Trophoblast cell (in vitro differentiated cells and primary cell): ENCODE results near the gene SLC5A2.
A peak's percentile ranks its signal among the peaks of the same experiment; 100 is the strongest.

Source experiments
- DNase-seq, 2 donors: peaks; one replicate each; pipeline ENCODE4 v3.0.0-alpha.2; 2016
- H2AFZ ChIP-seq: 2 replicates; pipeline ENCODE4 v1.6.1; 2013; ENCODE audit warnings: low read length, moderate library complexity, mild to moderate bottlenecking; ENCODE audit not compliant: insufficient read depth, poor library complexity
- H2AK5ac ChIP-seq: 2 replicates; pipeline ENCODE4 v1.6.1; 2013; ENCODE audit warnings: mild to moderate bottlenecking, low read length
- H2BK120ac ChIP-seq: 2 replicates; pipeline ENCODE4 v1.6.1; 2013; ENCODE audit warnings: low read length, mild to moderate bottlenecking, moderate library complexity; ENCODE audit not compliant: insufficient read depth, poor library complexity
- H2BK12ac ChIP-seq: 2 replicates; pipeline ENCODE4 v1.6.1; 2013; ENCODE audit warnings: mild to moderate bottlenecking, low read length, moderate library complexity
- H2BK5ac ChIP-seq: 2 replicates; pipeline ENCODE4 v1.6.1; 2013; ENCODE audit warnings: low read length, low read depth, moderate library complexity, mild to moderate bottlenecking; ENCODE audit not compliant: poor library complexity
- H3K14ac ChIP-seq: 2 replicates; pipeline ENCODE4 v1.6.1; 2013; ENCODE audit warnings: mild to moderate bottlenecking, low read length
- H3K18ac ChIP-seq: 2 replicates; pipeline ENCODE4 v1.6.1; 2013; ENCODE audit warnings: mild to moderate bottlenecking, low read length
- H3K23ac ChIP-seq: 2 replicates; pipeline ENCODE4 v1.6.1; 2013; ENCODE audit warnings: low read length
- H3K27ac ChIP-seq: 2 replicates; pipeline ENCODE4 v1.5.1; 2013; ENCODE audit warnings: low read depth, mild to moderate bottlenecking, inconsistent platforms, low read length, moderate library complexity
- H3K27me3 ChIP-seq: 2 replicates; pipeline ENCODE4 v1.6.1; 2013; ENCODE audit warnings: inconsistent platforms, mild to moderate bottlenecking, low read length, moderate library complexity; ENCODE audit not compliant: insufficient read depth
- H3K36me3 ChIP-seq, 2 experiments: 1 replicate in 1 of 2; 2 replicates in 1 of 2; pipeline ENCODE4 v1.6.1; 2013; ENCODE audit warnings: low read length in 2 of 2, mild to moderate bottlenecking in 2 of 2, moderate library complexity in 1 of 2; ENCODE audit not compliant: insufficient read depth in 2 of 2, control insufficient read depth in 1 of 2
- H3K4ac ChIP-seq: 2 replicates; pipeline ENCODE4 v1.6.1; 2013; ENCODE audit warnings: low read depth, mild to moderate bottlenecking, low read length, moderate library complexity
- H3K4me1 ChIP-seq, 2 experiments: 1 replicate in 1 of 2; 2 replicates in 1 of 2; pipeline ENCODE4 v1.6.1; 2013; ENCODE audit warnings: low read length in 2 of 2, mild to moderate bottlenecking in 2 of 2, moderate library complexity in 1 of 2; ENCODE audit not compliant: insufficient read depth in 2 of 2, control insufficient read depth in 1 of 2
- H3K4me2 ChIP-seq: 2 replicates; pipeline ENCODE4 v1.6.1; 2013; ENCODE audit warnings: inconsistent platforms, mild to moderate bottlenecking, low read length, moderate library complexity
- H3K4me3 ChIP-seq: 2 replicates; pipeline ENCODE4 v1.5.1; 2013; ENCODE audit warnings: mild to moderate bottlenecking, low read depth, low read length, inconsistent platforms
- H3K79me1 ChIP-seq: one replicate; pipeline ENCODE4 v1.6.1; 2013; ENCODE audit warnings: low read length
- H3K79me2 ChIP-seq: 2 replicates; pipeline ENCODE4 v1.6.1; 2013; ENCODE audit warnings: low read length, mild to moderate bottlenecking; ENCODE audit not compliant: control insufficient read depth, insufficient read depth, poor library complexity
- H3K9ac ChIP-seq: 2 replicates; pipeline ENCODE4 v1.6.1; 2013; ENCODE audit warnings: mild to moderate bottlenecking, low read length
- H3K9me3 ChIP-seq: 2 replicates; pipeline ENCODE4 v1.6.1; 2013; ENCODE audit warnings: low read depth, mild to moderate bottlenecking, control low read depth, inconsistent platforms, low read length; ENCODE audit not compliant: insufficient read depth
- H4K12ac ChIP-seq: 2 replicates; pipeline ENCODE4 v1.6.1; 2013; ENCODE audit warnings: low read depth, mild to moderate bottlenecking, low read length, moderate library complexity
- H4K8ac ChIP-seq: 2 replicates; pipeline ENCODE4 v1.6.1; 2013; ENCODE audit warnings: low read depth, mild to moderate bottlenecking, low read length, moderate library complexity
- H4K91ac ChIP-seq: one replicate; pipeline ENCODE4 v1.6.1; 2013; ENCODE audit warnings: low read depth, mild to moderate bottlenecking, low read length, moderate library complexity
- WGBS: extraction: QIAGEN DNeasy Blood & Tissue Kit; methylation state at CpG from one replicate; pipeline ENCODE4 v1.1.7; 2013; ENCODE audit warnings: missing lambda C conversion rate; ENCODE audit not compliant: insufficient read length, insufficient coverage; ENCODE audit errors: extremely low coverage; 5-methylcytosine and 5-hydroxymethylcytosine counted together

Gene SLC5A2

DNA sequence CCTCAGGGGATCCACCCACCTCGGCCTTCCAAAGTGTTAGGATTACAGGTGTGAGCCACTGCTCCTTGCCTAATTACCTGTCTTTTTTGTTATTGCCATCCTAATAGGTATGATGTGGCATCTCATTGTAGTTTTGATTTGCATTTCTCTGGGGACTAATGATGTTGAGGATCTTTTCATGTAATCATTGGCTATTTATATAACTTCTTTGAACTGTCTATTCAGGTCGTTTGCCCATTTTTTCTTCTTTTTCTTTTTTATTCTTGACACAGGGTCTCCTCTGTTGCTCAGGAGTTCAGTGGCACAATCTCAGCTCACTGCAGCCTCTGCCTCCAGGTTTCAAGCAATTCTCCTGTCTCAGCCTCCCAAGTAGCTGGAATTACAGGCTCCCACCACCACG, 12.3 kb upstream of the SLC5A2 start:
- Histone ChIP-seq H3K4me3 (no peak overlapping the region), H3K23ac (no peak overlapping the region), H4K91ac (no peak overlapping the region), H3K9me3 (peaks cover 6% of the 10 kb centered on the region), H3K4me2 (no peak overlapping the region), H3K18ac (no peak overlapping the region), H4K12ac (no peak overlapping the region), H3K4ac (no peak overlapping the region), H3K36me3 (peaks cover 19 to 25% of the 10 kb centered on the region in 2 experiments), H3K79me2 (peaks cover 10% of the 10 kb centered on the region), H2BK12ac (no peak overlapping the region), H4K8ac (no peak overlapping the region), H3K27ac (no peak overlapping the region), H3K27me3 (peaks cover 4% of the 10 kb centered on the region), H3K79me1 (peaks cover 14% of the 10 kb centered on the region), H2AK5ac (no peak overlapping the region), H3K4me1 (peaks cover 9 to 12% of the 10 kb centered on the region in 2 experiments), H3K14ac (no peak overlapping the region), H2BK120ac (no peak overlapping the region), H2AFZ (no peak overlapping the region), H3K9ac (no peak overlapping the region), H2BK5ac (no peak overlapping the region)
- no peak for DNase-seq
- no CpG with 5 or more reads among the region's 3 CpGs for WGBS

DNA sequence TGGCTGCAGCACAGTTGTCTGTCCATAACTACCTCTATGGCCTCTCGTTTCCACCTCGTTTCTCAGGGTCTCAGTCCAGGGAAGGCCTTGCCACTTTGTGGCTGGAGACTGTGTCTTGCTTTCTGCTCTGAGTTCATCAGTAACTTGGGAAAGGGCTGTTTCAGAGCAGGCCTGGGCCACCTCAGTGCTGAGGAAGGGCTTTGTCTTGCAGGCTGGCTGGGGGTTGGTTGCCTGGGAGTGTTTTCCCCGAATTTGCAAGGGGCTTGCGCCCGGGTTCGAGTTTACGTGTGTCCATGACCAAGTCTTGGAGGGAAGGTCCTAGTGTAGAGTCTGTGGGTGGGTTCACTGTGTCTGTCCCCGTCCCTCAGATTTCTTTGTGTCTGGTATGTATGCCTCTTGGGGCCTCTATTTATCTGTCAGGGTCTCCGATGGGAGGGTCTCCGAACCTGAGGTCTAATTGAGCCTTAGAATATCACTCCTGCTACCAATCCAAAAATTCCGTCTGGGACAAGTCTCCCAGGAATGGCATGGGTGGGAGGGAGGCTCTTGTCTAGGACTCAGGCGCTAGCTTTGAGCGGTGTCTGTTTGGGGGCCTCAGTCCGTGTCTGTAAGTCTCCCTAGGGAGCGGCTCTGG, 11.6 kb upstream of the SLC5A2 start:
- H3K79me1 ChIP-seq, result peaks cover 14% of the 10 kb centered on the region
- DNase-seq, result no peak
- H2BK12ac ChIP-seq, result no peak overlapping the region
- H2BK120ac ChIP-seq, result no peak overlapping the region
- no CpG with 5 or more reads among the region's 15 CpGs for WGBS
- H3K4me3 ChIP-seq, result peak overlapping the region; percentile 60
- peaks cover 6% of the 10 kb centered on the region for H3K27me3 ChIP-seq
- H2BK5ac ChIP-seq, result no peak overlapping the region
- H3K18ac ChIP-seq, result no peak overlapping the region
- peak overlapping the region; percentile 51 for H3K4me2 ChIP-seq
- peak overlapping the region; percentile 5 for H4K12ac ChIP-seq
- no peak overlapping the region for H3K23ac ChIP-seq
- H2AK5ac ChIP-seq, result no peak overlapping the region
- H2AFZ ChIP-seq, result no peak overlapping the region
- peak overlapping the region; percentile 15 for H3K14ac ChIP-seq
- peaks cover 10% of the 10 kb centered on the region for H3K79me2 ChIP-seq
- H3K4me1 ChIP-seq, result peaks cover 12 to 14% of the 10 kb centered on the region in 2 experiments
- peak overlapping the region; percentile 64 for H4K91ac ChIP-seq
- peak overlapping the region; percentile 6 for H3K4ac ChIP-seq
- H3K27ac ChIP-seq, result no peak overlapping the region
- H3K9ac ChIP-seq, result peak overlapping the region; percentile 63
- peaks cover 3% of the 10 kb centered on the region for H3K9me3 ChIP-seq
- peak overlapping the region; percentile 85 for H4K8ac ChIP-seq
- peaks cover 16 to 18% of the 10 kb centered on the region in 2 experiments for H3K36me3 ChIP-seq

DNA sequence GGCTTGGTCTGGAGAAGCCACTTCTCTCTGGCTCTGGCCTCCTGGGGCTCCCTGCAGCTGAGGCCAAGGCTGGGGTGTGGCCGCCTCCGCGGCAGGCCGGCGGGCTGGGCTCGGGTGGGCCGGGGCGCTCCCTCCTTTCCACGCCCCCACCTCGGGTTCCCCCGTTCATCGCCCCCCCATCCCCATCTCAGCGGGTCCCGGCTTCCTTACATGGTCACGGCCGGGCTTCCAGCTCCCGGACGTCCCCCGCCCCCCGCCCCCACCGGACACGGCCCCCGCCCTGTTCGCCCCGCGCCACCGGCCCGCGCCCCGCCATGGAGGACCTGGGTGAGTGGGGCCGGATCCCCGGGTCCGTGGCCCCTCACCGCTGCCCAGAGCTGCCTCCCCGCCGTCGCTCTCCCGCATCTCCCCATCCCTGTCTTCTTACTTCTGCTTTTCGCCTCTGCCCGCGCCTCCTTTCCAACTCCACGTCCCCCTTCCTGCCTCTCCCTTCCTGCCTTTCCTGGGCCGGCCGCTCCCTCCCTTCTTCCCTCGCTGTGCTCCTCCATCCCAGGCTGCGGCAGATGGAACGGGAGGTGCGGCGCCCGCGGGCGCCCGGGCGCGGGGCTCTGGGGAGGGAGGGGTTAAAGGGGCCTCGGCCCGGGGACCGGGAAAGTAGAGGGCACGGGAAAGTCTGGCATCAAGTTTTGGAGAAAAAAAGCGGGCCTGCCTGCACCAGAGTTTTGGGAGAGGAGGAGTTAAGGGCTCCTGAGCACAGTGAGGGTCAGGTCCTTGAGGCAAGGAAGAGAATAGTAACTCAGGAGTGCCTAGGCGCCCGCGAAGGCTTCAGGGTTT, 10.8 kb upstream of the SLC5A2 start, which contains the start of gene TGFB1I1:
TSS of gene TGFB1I1 (plus strand) at position 278 of the 834 bp plus-strand sequence. CDS start at position 315, 37 bp downstream.
- H2AFZ ChIP-seq, result peak within 1 kb of the TSS; percentile 68
- H3K4me3 ChIP-seq, result peak within 1 kb of the TSS; percentile 75
- peak within 1 kb of the TSS; percentile 61 for H3K14ac ChIP-seq
- H3K79me2 ChIP-seq, result peaks cover 10% of the 10 kb centered on the region
- H3K4me2 ChIP-seq, result peak within 1 kb of the TSS; percentile 59
- peak within 1 kb of the TSS; percentile 70 for H3K9ac ChIP-seq
- peak within 1 kb of the TSS; percentile 57 for H4K12ac ChIP-seq
- peaks cover 4% of the 10 kb centered on the region for H3K9me3 ChIP-seq
- peaks cover 15% of the 10 kb centered on the region for H3K79me1 ChIP-seq
- peaks cover 16 to 17% of the 10 kb centered on the region in 2 experiments for H3K4me1 ChIP-seq
- H2BK120ac ChIP-seq, result peak within 1 kb of the TSS; percentile 48
- peak within 1 kb of the TSS; percentile 9 for H2AK5ac ChIP-seq
- H2BK12ac ChIP-seq, result no peak within 1 kb of the TSS
- peak within 1 kb of the TSS; percentile 11 for H2BK5ac ChIP-seq
- H3K4ac ChIP-seq, result peak within 1 kb of the TSS; percentile 30
- peaks cover 10% of the 10 kb centered on the region for H3K27me3 ChIP-seq
- no CpG with 5 or more reads among the region's 63 CpGs for WGBS
- H4K91ac ChIP-seq, result peak within 1 kb of the TSS; percentile 82
- H3K36me3 ChIP-seq, result peaks cover 14 to 17% of the 10 kb centered on the region in 2 experiments
- no peak for DNase-seq
- peak within 1 kb of the TSS; percentile 82 for H3K18ac ChIP-seq
- H3K27ac ChIP-seq, result peak within 1 kb of the TSS; percentile 27
- peak within 1 kb of the TSS; percentile 87 for H4K8ac ChIP-seq
- no peak within 1 kb of the TSS for H3K23ac ChIP-seq

GRCh38 chr16:31472709-31473203, 10.2 kb upstream of the SLC5A2 start:
- H3K18ac ChIP-seq, result peak overlapping the region; percentile 66
- H4K12ac ChIP-seq, result peak overlapping the region; percentile 28
- no peak overlapping the region for H2BK5ac ChIP-seq
- H3K27ac ChIP-seq, result no peak overlapping the region
- peaks cover 17 to 19% of the 10 kb centered on the region in 2 experiments for H3K4me1 ChIP-seq
- peaks cover 10% of the 10 kb centered on the region for H3K27me3 ChIP-seq
- no peak overlapping the region for H3K9ac ChIP-seq
- H2AFZ ChIP-seq, result peak overlapping the region; percentile 68
- no peak overlapping the region for H3K23ac ChIP-seq
- peaks cover 12% of the 10 kb centered on the region for H3K79me2 ChIP-seq
- H3K9me3 ChIP-seq, result peaks cover 5% of the 10 kb centered on the region
- peak; percentile 33 to 38 for DNase-seq
- H3K4me2 ChIP-seq, result peak overlapping the region; percentile 59
- peak overlapping the region; percentile 9 for H2AK5ac ChIP-seq
- H3K14ac ChIP-seq, result peak overlapping the region; percentile 61
- peak overlapping the region; percentile 87 for H4K8ac ChIP-seq
- H2BK120ac ChIP-seq, result peak overlapping the region; percentile 48
- WGBS, result no CpG with 5 or more reads among the region's 20 CpGs
- peaks cover 19% of the 10 kb centered on the region in 2 experiments for H3K36me3 ChIP-seq
- peak overlapping the region; percentile 82 for H4K91ac ChIP-seq
- H2BK12ac ChIP-seq, result no peak overlapping the region
- no peak overlapping the region for H3K4ac ChIP-seq
- H3K79me1 ChIP-seq, result peaks cover 17% of the 10 kb centered on the region
- peak overlapping the region; percentile 75 for H3K4me3 ChIP-seq
